GM19463 (cell line): ENCODE results near the gene OR6M1.

Experiments
- ATAC-seq: cut with Tn5 transposase; IDR thresholded peaks from one replicate; pipeline ENCODE4 v1.9.1; 2021; ENCODE audit warnings: mild to moderate bottlenecking, moderate library complexity; ENCODE audit not compliant: unreplicated experiment

OR6M1 gene, protein sequence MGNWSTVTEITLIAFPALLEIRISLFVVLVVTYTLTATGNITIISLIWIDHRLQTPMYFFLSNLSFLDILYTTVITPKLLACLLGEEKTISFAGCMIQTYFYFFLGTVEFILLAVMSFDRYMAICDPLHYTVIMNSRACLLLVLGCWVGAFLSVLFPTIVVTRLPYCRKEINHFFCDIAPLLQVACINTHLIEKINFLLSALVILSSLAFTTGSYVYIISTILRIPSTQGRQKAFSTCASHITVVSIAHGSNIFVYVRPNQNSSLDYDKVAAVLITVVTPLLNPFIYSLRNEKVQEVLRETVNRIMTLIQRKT

DNA sequence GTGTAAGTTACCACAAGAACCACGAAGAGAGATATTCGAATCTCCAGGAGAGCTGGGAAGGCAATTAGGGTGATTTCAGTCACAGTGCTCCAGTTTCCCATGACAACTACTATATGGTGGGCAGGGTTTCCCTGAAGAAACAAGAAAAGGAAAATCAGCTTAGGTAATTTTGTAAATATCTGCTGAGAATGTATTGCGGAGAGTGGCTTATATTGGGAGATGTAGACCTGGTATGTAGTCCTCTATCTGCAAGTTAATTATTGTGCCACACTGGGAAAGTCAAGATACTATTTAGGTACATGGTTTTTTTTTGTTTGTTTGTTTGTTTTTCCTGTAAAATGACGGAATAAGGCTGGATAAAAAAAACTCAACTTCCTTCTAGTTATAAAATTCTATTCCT, at the start of gene OR6M1:
Gene OR6M1 (minus strand): TSS at position 101 of the 400 bp plus-strand sequence. CDS start 0 bp downstream, at position 101.
- no peak for ATAC-seq

DNA sequence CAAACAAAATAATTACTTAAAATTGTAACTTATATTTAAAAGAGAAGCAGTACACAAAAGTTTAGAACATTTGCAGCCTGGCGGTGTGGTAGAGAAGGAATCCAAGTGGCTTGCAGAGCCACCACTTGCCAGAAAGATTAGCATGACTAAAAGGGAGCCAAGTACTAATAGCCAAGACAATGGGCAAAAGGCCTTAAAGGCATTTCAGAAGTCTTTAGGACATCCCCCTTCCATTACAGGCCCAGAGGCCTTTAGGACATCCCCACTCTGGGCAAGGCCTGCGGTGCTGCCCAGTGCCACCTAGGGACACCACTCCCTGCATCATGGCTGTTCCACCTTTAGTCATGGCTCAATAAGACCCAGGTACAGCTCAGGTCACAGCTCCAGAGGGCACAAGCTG, 46.9 kb upstream of the OR6M1 start:
- ATAC-seq: no peak

DNA sequence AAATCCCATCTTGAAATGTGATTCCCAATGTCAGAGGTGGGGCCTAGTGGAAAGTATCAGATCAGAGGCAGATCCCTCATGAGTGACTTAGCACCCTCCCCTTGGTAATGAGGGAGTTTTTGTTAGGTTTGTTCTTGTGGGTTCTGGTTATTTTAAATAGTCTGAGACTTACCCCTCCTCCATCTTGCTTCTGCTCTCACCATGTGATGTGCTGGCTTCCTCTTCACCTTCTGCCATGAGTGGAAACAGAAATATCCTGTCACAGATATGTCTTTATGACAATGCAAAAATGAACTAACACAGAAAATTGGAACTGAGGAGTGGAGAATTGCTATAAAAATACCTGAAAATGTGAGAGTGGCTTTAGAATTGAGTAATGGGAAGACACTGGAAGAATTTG, 46.2 kb upstream of the OR6M1 start:
- ATAC-seq: no peak

DNA sequence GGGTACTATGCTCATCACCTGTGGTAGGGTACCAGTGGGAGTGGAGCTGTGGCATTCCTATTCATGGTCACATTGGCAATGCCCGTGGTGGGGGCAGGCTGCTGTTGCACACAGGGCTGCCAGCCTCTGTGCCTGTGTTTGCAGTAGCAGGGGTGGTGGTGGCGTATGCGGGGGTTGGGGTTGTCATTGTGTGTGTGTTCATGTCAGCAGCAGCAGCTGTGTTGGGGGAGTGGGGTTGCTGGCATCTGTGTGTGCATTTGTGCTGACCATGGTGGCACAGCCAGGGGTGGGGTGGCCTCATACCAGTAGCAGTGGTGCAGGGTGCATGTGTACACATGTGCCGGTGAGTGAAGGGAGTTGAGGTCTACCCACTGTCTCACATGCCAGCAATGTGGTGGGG, 45.0 kb upstream of the OR6M1 start:
- no peak for ATAC-seq

DNA sequence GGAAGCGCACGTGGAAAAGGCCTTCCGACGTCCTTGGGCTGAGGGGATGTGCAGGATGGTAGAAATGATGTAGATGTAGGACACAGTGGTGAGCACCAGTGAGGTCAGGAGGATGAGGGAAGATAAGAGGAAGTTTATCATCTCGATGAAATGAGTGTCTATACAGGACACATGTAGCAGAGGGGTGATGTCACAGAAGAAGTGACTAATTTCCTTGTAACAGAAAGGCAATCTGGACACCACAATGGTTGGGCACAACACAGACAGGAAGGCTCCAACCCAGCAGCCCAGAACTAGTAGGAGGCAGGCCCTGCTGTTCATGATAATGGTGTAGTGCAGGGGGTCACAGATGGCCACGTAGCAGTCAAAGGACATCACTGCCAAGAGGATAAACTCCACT, 35.0 kb upstream of the OR6M1 start:
- no peak for ATAC-seq

DNA sequence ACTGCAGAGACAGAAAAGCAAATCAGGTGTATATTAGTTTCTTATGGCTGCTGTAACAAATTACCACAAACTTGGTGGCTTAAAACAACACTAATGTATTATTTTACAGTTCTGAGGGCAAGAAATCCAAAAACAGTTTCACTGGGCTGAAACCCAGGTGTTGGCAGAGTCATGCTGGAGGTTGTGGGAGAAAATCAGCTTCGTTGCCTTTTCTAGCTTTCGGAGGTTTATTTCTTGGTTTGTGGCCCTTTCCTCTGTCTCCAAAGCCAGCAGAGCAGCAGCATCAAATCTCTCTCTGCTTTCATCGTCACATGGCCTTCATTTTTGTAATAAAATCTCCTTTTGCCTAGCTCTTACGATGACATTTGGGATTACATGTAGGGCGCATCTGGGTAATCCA, 33.0 kb upstream of the OR6M1 start:
- no peak for ATAC-seq

DNA sequence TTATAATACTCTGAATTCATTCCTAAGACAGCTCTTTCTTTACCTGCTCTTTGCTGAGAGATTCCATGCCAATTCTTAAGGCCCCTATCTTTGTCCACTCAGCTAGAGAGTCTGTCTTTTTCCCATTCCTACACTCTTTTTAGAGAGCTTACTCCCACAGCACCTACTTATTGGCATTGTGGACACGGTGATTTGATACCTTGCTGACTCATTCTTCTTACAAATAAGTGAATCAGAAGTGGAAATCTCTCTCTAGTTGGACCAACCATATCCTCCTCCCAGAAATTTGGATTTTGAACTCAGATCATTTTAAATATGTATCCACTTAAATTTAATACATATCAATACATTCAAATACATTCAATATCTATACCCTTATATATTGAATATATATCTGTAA, 32.5 kb upstream of the OR6M1 start:
- no peak for ATAC-seq

DNA sequence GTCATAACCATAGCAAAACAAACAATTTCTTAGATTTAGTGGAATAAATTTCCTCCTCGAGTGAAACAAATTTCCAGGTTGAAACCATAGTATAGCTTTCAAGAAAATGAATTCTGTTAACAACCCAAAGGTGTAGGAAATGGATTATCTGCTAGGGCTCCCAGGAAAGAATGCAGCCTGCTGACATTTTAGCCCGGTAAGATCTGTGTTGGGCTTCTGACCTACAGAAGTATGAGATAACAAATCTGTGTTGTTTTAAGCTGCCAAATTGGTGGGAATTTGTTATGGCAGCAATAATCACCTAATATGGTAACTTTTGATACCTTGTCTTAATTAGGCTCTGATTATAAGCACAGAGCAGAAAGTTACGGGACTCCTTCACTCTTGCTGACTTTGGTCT, 32.0 kb upstream of the OR6M1 start:
- no peak for ATAC-seq

DNA sequence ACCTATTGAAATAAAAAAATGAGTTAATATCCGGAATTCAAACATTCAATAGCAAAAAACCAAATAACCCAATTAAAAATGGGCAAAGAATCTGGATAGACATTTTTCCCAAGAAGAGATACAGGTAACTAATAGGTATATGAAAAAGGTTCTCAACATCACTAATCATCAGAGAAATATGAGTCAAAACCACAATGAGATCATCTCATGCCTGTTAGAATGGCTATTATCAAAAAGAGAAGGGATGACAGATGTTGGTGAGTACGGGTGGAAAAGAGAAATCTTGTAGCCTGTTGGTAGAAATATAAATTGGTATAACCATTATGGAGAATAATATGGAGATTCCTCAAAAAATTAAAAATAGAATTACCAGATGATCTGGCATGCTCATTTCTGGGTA, 26.9 kb upstream of the OR6M1 start:
- ATAC-seq: no peak

DNA sequence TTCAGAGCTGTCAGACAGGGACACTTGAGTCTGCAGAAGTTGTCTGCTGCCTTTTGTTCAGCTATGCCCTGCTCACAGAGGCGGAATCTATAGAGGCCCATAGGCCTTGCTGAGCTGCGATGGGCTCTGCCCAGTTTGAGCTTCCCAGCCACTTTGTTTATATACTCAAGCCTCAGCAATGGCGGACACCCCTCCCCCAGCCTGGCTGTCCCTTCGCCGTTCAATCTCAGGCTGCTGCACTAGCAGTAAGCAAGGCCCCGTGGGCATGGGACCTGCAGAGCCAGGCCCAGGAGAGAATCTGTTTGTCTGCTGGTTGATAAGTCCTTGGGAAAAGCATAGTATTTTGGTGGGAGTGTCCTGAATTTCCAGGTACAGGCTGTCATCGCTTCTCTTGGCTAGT, 23.6 kb upstream of the OR6M1 start:
- ATAC-seq: no peak

DNA sequence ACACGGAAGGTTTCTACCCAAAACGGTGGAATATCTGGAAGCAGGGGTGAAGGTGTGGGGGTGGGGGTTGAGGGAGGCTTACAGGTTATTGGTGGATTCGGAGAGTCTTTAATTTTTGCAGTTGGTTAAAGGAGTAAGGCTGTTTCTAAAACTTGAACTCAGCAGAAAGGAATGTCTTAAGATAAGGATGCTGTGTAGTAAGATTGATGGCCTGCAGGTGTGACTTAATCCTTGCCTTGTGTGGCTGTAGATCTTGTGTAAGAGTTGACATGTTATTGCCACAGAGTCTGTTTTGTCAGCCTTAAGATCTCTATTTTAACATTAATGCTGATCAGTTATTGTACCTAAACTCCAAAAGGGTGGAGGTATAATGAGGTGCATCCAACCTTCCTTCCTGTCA, 16.4 kb upstream of the OR6M1 start:
- no peak for ATAC-seq

DNA sequence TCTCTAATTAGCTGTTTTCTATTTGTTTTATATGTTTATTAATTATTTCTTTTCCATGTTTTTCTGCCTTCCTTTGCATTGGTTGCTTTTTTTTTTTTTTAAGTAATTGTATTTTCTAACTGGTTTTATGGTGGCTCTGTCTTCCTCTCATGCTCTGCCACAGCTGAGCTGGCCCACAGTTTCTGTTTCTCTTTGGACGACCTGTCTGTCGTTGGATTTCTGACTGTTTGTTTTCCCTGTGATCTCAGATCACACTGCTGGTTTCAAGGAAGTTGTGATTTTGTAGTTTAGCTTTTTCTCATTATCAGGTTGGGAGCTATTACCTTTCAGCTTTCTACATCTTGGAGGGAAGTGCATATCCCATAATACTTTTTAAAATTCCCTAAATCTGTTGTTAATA, 15.9 kb upstream of the OR6M1 start:
- ATAC-seq: no peak

DNA sequence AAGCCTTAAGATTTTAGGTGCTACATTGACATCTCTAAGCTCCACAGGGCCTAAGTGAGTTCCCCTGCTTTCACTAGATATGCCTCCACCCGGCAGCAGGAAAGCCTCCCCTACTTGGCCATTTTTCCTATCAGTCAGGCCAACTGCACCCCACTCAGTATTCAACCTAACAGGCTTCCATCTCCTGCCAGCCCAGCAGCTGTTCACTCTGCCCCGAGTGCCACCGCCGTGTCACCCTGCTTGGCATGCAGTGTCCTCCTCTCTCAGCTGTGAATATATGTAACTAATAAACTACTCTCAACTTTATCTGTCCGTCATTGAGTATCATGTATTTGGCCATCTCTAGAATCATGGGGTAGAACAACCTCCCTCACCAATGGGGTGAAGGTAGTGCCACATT, 9.0 kb upstream of the OR6M1 start:
- no peak for ATAC-seq

DNA sequence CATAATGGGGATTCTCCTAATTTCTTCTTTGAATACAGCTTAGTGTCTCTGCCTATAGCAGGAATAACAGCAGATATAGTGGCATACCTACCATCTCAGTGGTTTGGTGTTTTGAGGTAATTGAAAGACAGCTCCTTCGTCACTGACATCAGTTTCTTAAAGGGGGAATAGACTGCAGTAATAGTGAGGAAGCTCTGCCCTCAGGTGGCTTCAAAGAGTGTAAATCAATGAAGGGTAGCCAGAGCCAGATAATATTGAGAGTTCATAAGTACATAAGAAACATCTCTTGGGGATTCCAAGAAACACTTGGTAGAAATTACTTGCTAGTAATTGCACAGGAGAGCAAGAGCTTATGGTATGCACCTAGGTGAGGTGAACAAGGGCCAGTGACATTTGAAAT, 4.4 kb downstream of the OR6M1 start:
- ATAC-seq: no peak

DNA sequence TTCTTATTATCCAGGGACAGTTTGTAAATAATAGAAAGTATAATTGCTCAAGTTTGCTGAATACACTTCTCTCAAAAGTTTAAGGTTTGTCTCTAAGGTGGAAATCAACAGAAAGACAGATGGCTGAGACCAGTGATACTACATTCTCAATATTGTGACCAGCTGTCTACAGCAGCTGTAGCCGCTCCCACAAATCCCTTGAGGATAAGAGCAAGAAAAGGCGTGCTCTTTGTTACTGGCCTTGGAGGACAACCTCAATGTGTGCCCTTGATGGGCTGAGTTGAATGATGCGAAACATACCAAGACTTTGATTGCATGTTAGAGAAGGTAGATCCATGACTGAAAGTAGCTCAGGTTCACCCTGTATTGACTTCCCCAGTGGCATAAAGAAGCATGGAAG, 6.1 kb downstream of the OR6M1 start:
- no peak for ATAC-seq

DNA sequence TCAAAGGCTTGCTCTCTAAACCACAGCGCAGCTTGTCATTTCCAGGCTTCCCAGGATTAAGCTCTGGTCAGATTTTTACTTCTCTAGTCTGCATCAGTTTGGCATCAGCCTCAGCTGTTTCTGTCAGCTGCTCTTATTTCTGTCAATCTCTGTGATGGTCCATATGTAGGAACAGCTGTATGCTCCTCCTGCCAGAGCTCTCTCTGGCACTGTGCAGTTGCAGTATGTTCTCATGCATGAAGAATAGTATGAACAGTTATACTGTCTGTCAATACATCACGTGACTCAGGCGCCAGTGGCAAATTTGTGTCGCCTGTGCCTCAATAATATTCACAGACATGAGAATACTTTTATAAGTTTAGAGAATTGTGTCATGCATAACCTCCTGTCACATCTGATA, 6.7 kb downstream of the OR6M1 start:
- no peak for ATAC-seq

DNA sequence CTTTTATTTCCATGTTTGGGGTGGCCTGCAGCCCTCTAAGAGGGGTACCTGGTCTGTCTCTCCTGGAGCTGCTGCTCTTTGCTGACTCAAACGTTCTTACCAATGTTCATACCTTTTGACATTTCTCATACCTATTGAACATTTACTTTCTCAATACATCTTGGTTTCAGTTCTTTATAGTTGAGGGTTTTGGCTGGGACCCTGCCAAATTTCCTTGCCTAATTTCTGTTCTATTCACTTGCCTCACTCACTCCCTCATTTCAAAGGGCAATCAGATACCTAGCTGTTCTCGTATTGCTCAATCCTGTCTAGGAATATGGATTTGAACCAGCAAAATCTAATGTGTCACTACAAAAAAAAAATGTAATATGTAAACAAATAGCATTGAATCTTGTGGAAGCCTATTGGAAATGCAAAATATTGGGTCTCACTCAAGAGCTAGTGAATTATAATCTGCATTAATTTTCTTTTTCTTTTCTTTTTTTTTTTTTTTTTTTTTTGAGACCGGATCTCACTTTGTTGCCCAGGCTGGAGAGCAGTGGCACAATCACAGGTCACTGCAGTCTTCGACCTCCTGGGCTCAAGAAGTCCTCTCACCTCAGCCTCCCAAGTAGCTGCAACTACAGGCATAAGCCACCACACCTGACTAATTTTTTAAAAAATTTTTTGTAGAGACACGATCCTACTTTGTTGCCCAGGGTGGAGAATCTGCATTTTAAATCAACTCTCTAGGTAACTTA, 7.5 kb downstream of the OR6M1 start:
- no peak for ATAC-seq

DNA sequence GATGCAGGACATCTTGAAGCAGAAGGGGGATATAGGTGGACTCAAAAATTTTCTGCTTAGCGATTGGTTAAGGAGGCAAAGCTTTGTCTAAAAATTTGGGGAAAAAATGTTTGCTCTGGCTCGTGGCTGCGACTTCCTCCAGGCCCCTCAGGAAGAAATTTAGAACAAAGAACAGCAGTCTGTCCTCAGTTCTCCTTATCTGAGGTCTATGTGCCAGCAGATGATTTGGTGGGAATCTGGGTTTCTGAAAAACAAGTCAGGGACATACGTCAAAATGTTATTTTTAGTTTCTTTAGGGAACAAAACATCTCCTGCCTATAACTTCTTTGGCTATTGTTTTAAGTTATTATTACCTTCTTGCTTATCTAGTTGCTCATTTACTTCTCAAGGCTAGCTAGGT, 8.1 kb downstream of the OR6M1 start:
- ATAC-seq: no peak

DNA sequence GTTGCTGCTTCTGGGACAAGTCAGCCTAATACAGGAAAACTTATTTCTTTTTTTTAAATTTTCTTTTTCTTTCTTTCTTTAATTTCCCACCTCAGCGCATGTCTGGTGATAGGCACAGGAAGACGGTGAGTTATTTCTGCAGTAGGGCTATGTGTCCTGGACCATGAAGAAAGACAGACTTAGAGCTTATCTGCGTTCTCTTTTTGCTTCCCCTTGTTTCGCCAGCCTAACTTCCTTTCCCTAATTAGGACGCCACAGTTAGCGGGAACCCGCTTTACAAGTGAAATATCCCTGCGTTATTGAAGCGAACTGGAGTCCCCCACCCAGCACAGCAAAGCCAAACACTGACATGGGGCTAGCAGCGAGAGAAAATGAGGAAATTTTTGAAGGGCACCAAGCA, 8.6 kb downstream of the OR6M1 start:
- no peak for ATAC-seq

DNA sequence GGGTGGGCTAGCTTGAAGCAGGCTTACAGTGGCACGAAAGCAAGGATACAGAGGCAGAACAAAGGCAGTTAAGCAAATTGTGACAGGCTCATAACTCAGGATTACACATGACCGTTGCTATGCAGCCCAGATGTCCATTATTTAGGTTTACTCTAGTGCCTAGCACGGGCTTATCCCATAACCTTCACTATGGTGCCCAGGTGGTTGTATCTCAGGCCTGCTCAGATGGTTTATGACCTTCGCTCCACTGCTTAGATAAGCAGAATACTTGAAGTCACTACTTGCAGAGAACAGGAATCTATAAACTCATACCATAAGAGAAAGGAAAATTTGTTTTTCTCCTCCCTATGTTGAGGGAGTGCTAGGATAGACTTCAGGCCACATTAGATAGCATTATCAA, 9.0 kb downstream of the OR6M1 start:
- ATAC-seq: no peak

DNA sequence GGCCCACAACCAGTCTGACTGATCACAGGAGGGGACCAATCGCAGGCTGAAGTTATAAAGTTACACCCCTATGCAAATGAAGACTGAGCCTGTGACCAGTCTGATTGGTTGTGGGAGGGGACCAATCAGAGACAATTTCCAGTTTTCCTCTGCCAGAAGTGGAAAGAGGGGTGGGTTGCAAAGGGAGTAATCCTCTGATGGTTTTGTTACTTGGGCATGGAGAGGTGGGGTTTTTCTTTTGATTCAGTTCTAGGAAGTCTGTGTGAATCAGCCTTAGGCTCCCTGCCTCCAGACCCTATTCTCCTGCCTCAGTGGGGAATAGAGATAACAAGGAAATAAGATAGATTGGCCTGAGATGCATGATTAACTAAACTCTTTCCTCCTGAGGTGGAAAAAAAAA, 9.9 kb downstream of the OR6M1 start:
- no peak for ATAC-seq

DNA sequence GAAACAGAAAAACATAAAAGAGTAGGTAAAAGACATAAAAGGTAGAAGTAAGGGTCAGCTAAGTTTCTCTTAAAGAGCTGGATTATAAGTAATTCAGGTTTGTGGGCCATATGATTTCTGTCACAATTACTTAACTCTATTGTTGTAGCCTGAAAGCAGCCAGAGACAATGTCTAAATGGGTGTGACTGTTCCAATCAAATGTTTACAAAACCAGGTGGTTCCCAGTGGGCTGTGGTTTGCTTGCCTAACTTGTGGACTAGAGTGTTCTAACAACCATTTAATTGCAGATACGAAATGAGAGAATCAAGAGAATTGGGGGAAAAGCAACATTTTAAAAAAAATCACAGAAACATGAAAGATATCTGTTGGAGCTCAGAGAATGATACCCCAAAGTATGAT, 22.6 kb downstream of the OR6M1 start:
- no peak for ATAC-seq

DNA sequence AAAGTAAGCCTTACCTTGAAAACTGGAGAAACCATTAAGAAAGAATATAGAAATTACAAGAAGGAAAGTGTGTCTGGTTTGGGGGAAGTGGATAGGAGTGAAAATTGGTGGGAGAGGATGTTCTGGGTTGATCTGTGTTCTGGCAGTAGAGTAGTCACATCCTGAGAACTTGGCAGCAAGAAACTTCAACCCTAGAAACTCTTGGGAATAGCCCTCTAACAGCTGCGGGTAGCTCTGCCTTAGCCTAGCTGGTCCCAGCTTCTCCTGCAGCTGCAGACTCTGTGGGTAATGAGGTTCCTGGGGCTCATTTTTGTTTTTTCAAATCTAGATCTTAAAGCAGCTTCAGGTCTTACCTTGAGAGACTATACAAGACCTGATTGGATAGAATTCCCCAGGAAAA, 27.6 kb downstream of the OR6M1 start:
- ATAC-seq: no peak
